GM19455 (cell line): ENCODE measurements around the gene SMG9.

Source experiments
- ATAC-seq: cut with Tn5 transposase; IDR thresholded peaks from one replicate; pipeline ENCODE4 v1.9.1; 2021; ENCODE audit not compliant: unreplicated experiment

The SMG9 gene

DNA sequence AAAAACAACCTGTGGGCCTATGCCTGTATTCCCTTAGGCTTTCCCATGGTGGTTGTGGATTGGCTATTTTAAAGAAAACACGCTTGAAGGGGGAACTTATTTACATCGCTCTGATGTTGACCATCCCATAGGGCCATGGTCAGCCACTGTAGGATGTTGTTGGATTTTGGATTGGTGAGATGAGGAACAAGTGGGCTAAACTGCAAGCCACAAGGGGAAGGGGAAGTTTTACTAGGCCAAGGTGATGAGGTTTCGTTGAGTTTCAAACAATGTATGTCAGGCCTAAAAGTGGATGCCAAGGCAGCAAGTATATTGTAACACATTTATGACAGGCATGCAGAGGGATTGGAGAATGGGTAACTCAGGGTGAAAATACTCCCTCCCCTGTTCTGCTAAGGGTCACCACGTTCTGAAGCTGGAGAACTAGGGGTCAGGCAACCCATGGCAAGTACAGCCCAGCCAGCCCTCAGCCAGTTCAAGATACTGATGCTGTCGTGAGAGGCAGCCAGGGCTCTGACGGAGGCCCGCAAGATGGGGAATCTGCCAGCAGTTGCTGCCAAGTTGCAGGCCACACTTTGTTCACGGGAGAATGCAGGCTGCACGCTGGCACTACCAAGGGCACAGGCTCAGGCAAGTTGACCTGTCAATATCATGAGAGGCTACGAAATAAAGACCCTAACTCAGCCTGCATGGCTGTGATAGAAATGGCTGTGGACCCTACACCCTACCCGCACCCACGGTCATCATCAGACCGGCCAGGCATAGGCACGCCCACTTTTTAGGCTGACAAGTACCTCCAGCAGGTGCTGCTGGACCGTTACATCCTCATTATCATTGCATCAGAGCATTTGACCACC lies 27.8 kb downstream of the SMG9 start:
- no peak for ATAC-seq

DNA sequence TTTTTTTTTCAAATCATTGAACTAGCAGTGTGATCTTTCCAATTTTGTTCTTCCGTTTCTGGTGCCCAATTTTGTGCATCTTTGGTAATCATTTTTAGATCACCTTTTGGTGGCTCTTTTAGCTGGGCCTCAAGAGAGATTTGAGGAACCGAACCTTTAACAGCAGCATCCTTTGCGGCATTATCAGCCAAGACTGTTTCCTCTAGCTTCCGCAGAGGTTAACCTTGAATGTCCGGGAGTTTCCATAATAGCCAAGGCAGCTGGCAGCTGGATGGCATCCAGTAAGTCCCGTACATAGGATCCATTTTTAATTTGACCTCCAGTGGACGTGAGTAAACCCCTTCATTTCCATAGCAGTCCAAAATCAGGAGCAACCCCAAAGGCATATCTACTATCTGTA lies 29.3 kb downstream of the SMG9 start:
- no peak for ATAC-seq

DNA sequence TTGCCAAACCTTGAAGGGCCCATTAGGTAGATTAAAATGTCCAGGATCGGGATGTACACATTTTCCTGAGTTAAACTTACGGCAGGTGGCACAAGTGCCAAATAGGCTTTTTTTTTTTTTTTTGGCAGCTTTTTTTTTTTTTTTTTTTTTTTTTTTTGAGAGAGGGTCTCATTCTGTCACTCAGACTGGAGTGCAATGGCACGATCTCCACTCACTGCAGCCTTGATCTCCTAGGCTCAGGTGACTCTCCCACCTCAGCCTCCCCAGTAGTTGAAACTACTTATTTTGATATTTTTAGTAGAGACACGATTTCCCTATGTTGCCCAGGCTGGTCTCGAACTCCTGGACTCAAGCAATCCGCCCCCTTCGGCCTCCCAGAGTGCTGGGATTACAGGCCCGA lies 29.9 kb downstream of the SMG9 start:
- ATAC-seq: no peak

DNA sequence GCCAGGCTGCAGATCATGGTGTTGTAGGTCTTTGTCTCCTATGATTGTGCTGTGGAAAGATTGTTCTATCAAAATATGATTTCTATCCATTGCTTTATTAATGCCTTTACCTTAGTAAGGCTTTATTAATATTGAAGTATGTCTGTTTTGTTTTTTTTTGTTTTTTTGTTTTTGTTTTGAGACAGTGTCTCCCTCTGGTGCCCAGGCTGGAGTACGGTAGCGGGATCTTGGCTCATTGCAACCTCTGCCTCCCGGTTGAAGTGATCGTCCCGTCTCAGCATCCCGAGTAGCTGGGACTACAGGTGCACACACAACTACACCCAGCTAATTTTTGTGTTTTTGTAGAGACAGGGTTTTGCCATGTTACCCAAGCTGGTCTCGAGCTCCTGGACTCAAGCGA lies 31.2 kb downstream of the SMG9 start:
- no peak for ATAC-seq

GRCh38 chr19:43721469-43722048 lies 33.2 kb downstream of the SMG9 start:
- no peak for ATAC-seq

GRCh38 chr19:43720936-43721335 lies 33.8 kb downstream of the SMG9 start:
- ATAC-seq: no peak

DNA sequence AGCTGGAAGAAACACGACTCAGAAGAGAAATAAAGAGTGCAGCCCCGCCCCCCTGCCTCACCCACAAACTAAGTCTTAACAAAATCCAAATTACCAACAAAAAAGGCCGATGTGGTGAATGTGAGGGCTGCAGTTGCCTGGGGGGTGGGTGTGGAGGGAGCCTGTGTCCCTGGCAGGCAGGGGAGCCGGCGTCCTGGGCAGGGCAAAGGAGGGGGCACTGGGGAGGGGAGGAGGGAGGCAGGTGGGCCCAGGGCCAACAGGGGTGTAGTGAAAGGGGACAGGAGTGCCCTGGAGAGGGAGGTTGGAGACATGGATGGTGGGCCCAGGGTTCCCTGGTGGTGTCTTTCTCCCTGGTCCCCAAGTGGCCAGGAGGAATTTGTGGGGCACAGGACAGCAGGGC lies 34.8 kb downstream of the SMG9 start:
- ATAC-seq: no peak

DNA sequence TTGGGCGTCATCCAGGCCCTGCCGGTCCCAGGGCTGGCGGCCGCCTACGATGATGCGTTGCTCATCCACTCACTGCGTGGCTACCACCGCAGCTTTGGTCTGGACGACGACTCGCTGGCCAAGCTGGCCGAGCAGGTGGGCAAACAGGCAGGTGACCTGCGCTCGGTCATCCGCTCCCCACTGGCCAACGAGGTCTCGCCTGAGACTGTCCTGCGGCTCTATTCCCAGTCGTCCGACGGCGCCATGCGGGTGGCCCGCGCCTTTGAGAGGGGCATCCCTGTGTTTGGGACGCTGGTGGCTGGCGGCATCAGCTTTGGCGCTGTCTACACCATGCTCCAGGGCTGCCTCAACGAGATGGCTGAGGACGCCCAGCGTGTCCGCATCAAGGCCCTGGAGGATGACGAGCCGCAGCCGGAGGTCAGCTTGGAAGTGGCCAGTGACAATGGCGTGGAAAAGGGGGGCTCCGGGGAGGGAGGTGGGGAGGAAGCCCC lies 35.3 kb downstream of the SMG9 start:
- ATAC-seq: no peak

GRCh38 chr19:43718627-43719377 lies 36.0 kb downstream of the SMG9 start:
- no peak for ATAC-seq

DNA sequence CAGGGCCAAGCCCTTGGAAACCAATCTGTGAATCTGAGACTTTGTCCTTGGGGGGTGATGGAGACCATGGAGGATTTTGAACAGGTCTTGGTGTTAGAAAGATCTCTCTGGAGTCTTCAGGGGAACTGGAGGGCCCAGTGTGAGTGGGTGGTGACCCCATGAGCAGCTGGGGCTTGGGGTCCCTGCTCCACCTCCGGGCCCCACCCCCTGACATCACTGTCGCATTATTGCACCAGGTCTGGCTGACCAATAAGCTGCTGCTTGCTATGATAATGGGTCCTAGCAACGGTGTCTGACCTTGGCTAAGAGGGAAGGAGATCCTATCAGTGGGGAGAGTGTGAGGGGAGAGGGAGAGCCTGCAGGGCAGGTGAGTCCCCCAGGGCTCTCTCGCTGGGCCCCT lies 39.0 kb downstream of the SMG9 start, which contains the start of gene IRGC:
Gene IRGC (plus strand): TSS at position 301 of the 400 bp plus-strand sequence. CDS start 2,483 bp downstream, outside the sequence.
- no peak for ATAC-seq

- ATAC-seq: no peak
Measured at GRCh38 chr19:43713208-43713607, 41.6 kb downstream of the SMG9 start.

- ATAC-seq: no peak
Measured at GRCh38 chr19:43711751-43712355, 42.9 kb downstream of the SMG9 start.

GRCh38 chr19:43708716-43709115 lies 46.0 kb downstream of the SMG9 start:
- ATAC-seq: no peak

GRCh38 chr19:43707158-43707712 lies 47.5 kb downstream of the SMG9 start:
- ATAC-seq: no peak

GRCh38 chr19:43705729-43706128 lies 49.0 kb downstream of the SMG9 start:
- ATAC-seq: no peak

- no peak for ATAC-seq
Measured at GRCh38 chr19:43704002-43704705, 50.6 kb downstream of the SMG9 start.

GRCh38 chr19:43700395-43701000 lies 54.3 kb downstream of the SMG9 start:
- ATAC-seq: no peak

GRCh38 chr19:43699506-43700394 lies 55.0 kb downstream of the SMG9 start:
- ATAC-seq: no peak

DNA sequence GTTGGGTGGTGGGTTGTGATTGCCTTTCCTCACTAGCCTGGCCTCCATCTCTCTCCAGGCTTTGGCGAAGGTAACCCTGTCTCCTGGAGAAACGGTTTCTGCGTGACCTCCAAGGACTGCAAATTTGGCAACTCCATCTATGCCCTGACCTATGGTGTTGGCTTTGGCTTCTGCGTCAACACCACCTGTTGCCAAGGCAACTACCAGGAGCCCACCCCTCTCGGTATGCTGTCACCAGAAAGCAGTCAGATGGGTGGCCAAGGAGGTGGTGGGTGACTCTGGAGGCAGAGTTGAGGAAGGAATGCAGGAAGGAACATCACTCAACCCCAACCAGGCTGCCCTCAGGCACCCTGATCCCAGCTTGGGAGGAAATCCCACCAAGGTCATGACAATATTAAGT lies 57.5 kb downstream of the SMG9 start:
- no peak for ATAC-seq
